ENCODE data around the gene PATJ.

- TF ChIP-seq, protein P1, sequence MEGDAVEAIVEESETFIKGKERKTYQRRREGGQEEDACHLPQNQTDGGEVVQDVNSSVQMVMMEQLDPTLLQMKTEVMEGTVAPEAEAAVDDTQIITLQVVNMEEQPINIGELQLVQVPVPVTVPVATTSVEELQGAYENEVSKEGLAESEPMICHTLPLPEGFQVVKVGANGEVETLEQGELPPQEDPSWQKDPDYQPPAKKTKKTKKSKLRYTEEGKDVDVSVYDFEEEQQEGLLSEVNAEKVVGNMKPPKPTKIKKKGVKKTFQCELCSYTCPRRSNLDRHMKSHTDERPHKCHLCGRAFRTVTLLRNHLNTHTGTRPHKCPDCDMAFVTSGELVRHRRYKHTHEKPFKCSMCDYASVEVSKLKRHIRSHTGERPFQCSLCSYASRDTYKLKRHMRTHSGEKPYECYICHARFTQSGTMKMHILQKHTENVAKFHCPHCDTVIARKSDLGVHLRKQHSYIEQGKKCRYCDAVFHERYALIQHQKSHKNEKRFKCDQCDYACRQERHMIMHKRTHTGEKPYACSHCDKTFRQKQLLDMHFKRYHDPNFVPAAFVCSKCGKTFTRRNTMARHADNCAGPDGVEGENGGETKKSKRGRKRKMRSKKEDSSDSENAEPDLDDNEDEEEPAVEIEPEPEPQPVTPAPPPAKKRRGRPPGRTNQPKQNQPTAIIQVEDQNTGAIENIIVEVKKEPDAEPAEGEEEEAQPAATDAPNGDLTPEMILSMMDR (CRISPR knock-in tag; IDR thresholded peaks at IDR 0.05) = no peak
- TF ChIP-seq KDM2A (CRISPR knock-in tag; IDR thresholded peaks at IDR 0.05; ENCODE audit: borderline replicate concordance, low read depth) (no peak), ZNF354B (CRISPR knock-in tag; IDR thresholded peaks at IDR 0.05) (no peak)
Observed at GRCh38 chr1:61895175-61895574, 152.9 kb downstream of the PATJ start.
